DND-41 (cell line): Measurements from ENCODE around the gene NEK9.

ENCODE experiments used
- ATAC-seq: fragments of 200-7000 bp; cut with Tn5 transposase; 3 replicates; pipeline ENCODE4 v1.9.1; 2021; ENCODE audit warnings: low read depth; ENCODE audit not compliant: insufficient read depth
- DNase-seq: peaks from one replicate; pipeline ENCODE4 v3.0.0-alpha.2; 2020
- H2AFZ ChIP-seq: 2 replicates; pipeline ENCODE4 v1.6.0; 2012; ENCODE audit warnings: low read depth, low read length
- H3K27ac ChIP-seq: 2 replicates; pipeline ENCODE4 v1.5.1; 2012; ENCODE audit warnings: low read length, inconsistent platforms
- H3K27me3 ChIP-seq: fragments of 200-600 bp; sonication (generic); 2 replicates; pipeline ENCODE4 v1.6.0; 2012; ENCODE audit warnings: low read length, mild to moderate bottlenecking, inconsistent platforms; ENCODE audit not compliant: insufficient read depth, poor library complexity
- H3K36me3 ChIP-seq: 2 replicates; pipeline ENCODE4 v1.5.1; 2012; ENCODE audit warnings: low read length, inconsistent platforms; ENCODE audit not compliant: insufficient read depth
- H3K4me1 ChIP-seq: 2 replicates; pipeline ENCODE4 v1.5.1; 2012; ENCODE audit warnings: mild to moderate bottlenecking, low read length; ENCODE audit not compliant: insufficient read depth
- H3K4me2 ChIP-seq: 2 replicates; pipeline ENCODE4 v1.6.0; 2012; ENCODE audit warnings: mild to moderate bottlenecking, moderate library complexity, low read length, inconsistent platforms; ENCODE audit not compliant: insufficient read depth
- H3K4me3 ChIP-seq, 2 experiments: fragments of 200-600 bp in 1 of 2; shearing (Covaris generic) in 1 of 2; 2 replicates each; pipeline ENCODE4 v1.5.1; 2012 to 2016; ENCODE audit warnings: inconsistent platforms in 2 of 2, low read length in 2 of 2, mild to moderate bottlenecking in 2 of 2, low read depth in 1 of 2, moderate library complexity in 1 of 2
- H3K79me2 ChIP-seq: 2 replicates; pipeline ENCODE4 v1.6.0; 2012; ENCODE audit warnings: low read length, inconsistent platforms; ENCODE audit not compliant: insufficient read depth
- H3K9ac ChIP-seq: 2 replicates; pipeline ENCODE4 v1.6.0; 2012; ENCODE audit warnings: low read depth, mild to moderate bottlenecking, inconsistent platforms, low read length, moderate library complexity
- H3K9me3 ChIP-seq: 2 replicates; pipeline ENCODE4 v1.5.1; 2012; ENCODE audit warnings: low read length, moderate library complexity, mild to moderate bottlenecking, inconsistent platforms; ENCODE audit not compliant: insufficient read depth, severe bottlenecking
- H4K20me1 ChIP-seq: 2 replicates; pipeline ENCODE4 v1.6.0; 2012; ENCODE audit warnings: low read length; ENCODE audit not compliant: insufficient read depth
- CTCF ChIP-seq: IDR thresholded peaks from 2 replicates; pipeline ENCODE4 v1.5.1; 2012; ENCODE audit warnings: borderline replicate concordance, low read length, moderate library complexity, mild to moderate bottlenecking; ENCODE audit not compliant: poor library complexity, severe bottlenecking; ENCODE audit errors: extremely low read depth
- EZH2 ChIP-seq: IDR thresholded peaks from 3 replicates; pipeline ENCODE4 v1.6.1; 2012; ENCODE audit warnings: borderline replicate concordance, low read depth, mild to moderate bottlenecking, moderate library complexity, low read length, inconsistent platforms; ENCODE audit not compliant: severe bottlenecking

Gene NEK9

GRCh38 chr14:75040507-75040906 is 86.3 kb downstream of the NEK9 start:
- no peak overlapping the region for H3K27ac ChIP-seq
- H3K27me3 ChIP-seq, result no peaks in the 10 kb centered on the region
- peaks cover 13% of the 10 kb centered on the region; the same call in 1 of the 2 replicates for H3K4me1 ChIP-seq
- H3K79me2 ChIP-seq, result peaks cover 26% of the 10 kb centered on the region
- peaks cover 5% of the 10 kb centered on the region; the same call in 1 of the 2 replicates for H4K20me1 ChIP-seq
- DNase-seq (no peak), ATAC-seq (no peak)
- no peak overlapping the region for H3K9ac ChIP-seq
- no peak overlapping the region for H3K4me2 ChIP-seq
- no peak overlapping the region for H3K4me3 ChIP-seq
- peaks cover 56% of the 10 kb centered on the region for H3K36me3 ChIP-seq
- H2AFZ ChIP-seq, result no peak overlapping the region
- no peaks in the 10 kb centered on the region for H3K9me3 ChIP-seq
- TF ChIP-seq CTCF, result no peak
- no peak for TF ChIP-seq EZH2

- Histone ChIP-seq H3K9me3 (no peaks in the 10 kb centered on the region), H3K36me3 (peaks cover 69% of the 10 kb centered on the region), H3K4me2 (no peak overlapping the region), H3K4me1 (no peaks in the 10 kb centered on the region), H3K9ac (no peak overlapping the region), H3K27me3 (no peaks in the 10 kb centered on the region), H3K27ac (no peak overlapping the region), H2AFZ (no peak overlapping the region), H3K79me2 (no peaks in the 10 kb centered on the region), H3K4me3 (no peak overlapping the region), H4K20me1 (no peaks in the 10 kb centered on the region)
- TF ChIP-seq CTCF (no peak), EZH2 (no peak)
- ATAC-seq, result no peak
- no peak for DNase-seq
Measured at GRCh38 chr14:75032939-75033338, 93.9 kb downstream of the NEK9 start.

GRCh38 chr14:75030147-75030546 is 96.7 kb downstream of the NEK9 start:
- Histone ChIP-seq H3K9me3 (no peaks in the 10 kb centered on the region), H3K4me2 (no peak overlapping the region), H3K4me3 (no peak overlapping the region), H3K27me3 (no peaks in the 10 kb centered on the region), H4K20me1 (no peaks in the 10 kb centered on the region), H3K27ac (no peak overlapping the region), H3K4me1 (no peaks in the 10 kb centered on the region), H3K9ac (no peak overlapping the region), H3K36me3 (peaks cover 67% of the 10 kb centered on the region), H3K79me2 (no peaks in the 10 kb centered on the region), H2AFZ (no peak overlapping the region)
- no peak for DNase-seq
- no peak for ATAC-seq
- no peak for TF ChIP-seq CTCF
- no peak for TF ChIP-seq EZH2
